ENCODE measurements around the gene QPRT.
"Not testable (repeated sequence)": the region's sequence is repeated elsewhere in the genome, so short reads cannot be mapped to it uniquely, and the experiment has no call there.

Gene QPRT

GRCh38 chr16:29694384-29695195, 15.6 kb downstream of the QPRT start:
- DNase-seq = no peak

GRCh38 chr16:29695675-29696074, 16.7 kb downstream of the QPRT start:
- not testable (repeated sequence) for DNase-seq

GRCh38 chr16:29696881-29697331, 17.9 kb downstream of the QPRT start:
- DNase-seq = no peak

GRCh38 chr16:29697391-29697790, 18.4 kb downstream of the QPRT start:
- DNase-seq = no peak

GRCh38 chr16:29698042-29698441, 19.1 kb downstream of the QPRT start:
- DNase-seq = no peak

- no peak for DNase-seq
These were observed 19.7 kb downstream of the QPRT start for GRCh38 chr16:29698484-29699323.

GRCh38 chr16:29699324-29700219, 20.6 kb downstream of the QPRT start:
- DNase-seq = no peak

- DNase-seq = peak; percentile 27
These were observed 21.4 kb downstream of the QPRT start for GRCh38 chr16:29700253-29700987.

- no peak for DNase-seq
These were observed 22.2 kb downstream of the QPRT start for GRCh38 chr16:29701214-29701555.

GRCh38 chr16:29702269-29702668, 23.3 kb downstream of the QPRT start:
- no peak for DNase-seq

- no peak for DNase-seq
These were observed 26.1 kb downstream of the QPRT start for GRCh38 chr16:29705030-29705429.

- not testable (repeated sequence) for DNase-seq
These were observed 28.2 kb downstream of the QPRT start for GRCh38 chr16:29707160-29707559.

- no peak for DNase-seq
These were observed 30.1 kb downstream of the QPRT start for GRCh38 chr16:29708917-29709600.

GRCh38 chr16:29709657-29710056, 30.7 kb downstream of the QPRT start:
- DNase-seq = not testable (repeated sequence)

GRCh38 chr16:29710227-29711219, 31.5 kb downstream of the QPRT start:
- no peak for DNase-seq

- no peak for DNase-seq
These were observed 33.8 kb downstream of the QPRT start for GRCh38 chr16:29712809-29713208.

- no peak for DNase-seq
These were observed 35.4 kb downstream of the QPRT start for GRCh38 chr16:29714396-29714795.

- no peak for DNase-seq
These were observed 36.0 kb downstream of the QPRT start for GRCh38 chr16:29714972-29715371.

GRCh38 chr16:29717113-29717512, 38.1 kb downstream of the QPRT start:
- DNase-seq = no peak

- no peak for DNase-seq
These were observed 40.1 kb downstream of the QPRT start for GRCh38 chr16:29719063-29719462.
